Occipital lobe (tissue), 1 donor: ENCODE data around the gene ZNF304. TPM values are rescaled to one million over a fixed set of nuclear protein-coding genes. Genes with fewer than 3 reads are reported as not detected.

ENCODE experiments used
- total RNA-seq: library from RNA; depleted of rRNA; stranded (reverse); fragments of >200 nt; gene quantifications from one replicate; pipeline ENCODE4 v1.2.3, GENCODE V29; 2014

ZNF304 gene
- total RNA-seq, 1 donor from 2014 or later = 22.1 TPM

Other genes with a start within 250 kb of the ZNF304 start
- not detected for gene USP29, start 231.3 kb upstream of the ZNF304 start, total RNA-seq
- not detected for gene ZIM3, start 206.1 kb upstream of the ZNF304 start, total RNA-seq
- not detected for gene DUXA, start 183.8 kb upstream of the ZNF304 start, total RNA-seq
- 27.5 TPM for gene ZNF264, start 159.8 kb upstream of the ZNF304 start, total RNA-seq
- gene AURKC, start 120.2 kb upstream of the ZNF304 start, total RNA-seq = 1.1 TPM
- gene ZNF805, start 110.6 kb upstream of the ZNF304 start, total RNA-seq = 34.2 TPM
- gene ZNF460, start 70.8 kb upstream of the ZNF304 start, total RNA-seq = 155 TPM
- gene ZNF543, start 30.8 kb upstream of the ZNF304 start, total RNA-seq = 40.7 TPM
- gene TRAPPC2B, start 12.3 kb downstream of the ZNF304 start, total RNA-seq = 26.2 TPM
- gene ZNF547, start 12.3 kb downstream of the ZNF304 start, total RNA-seq = 11.2 TPM
- gene ZNF548, start 38.6 kb downstream of the ZNF304 start, total RNA-seq = 49.1 TPM
- 31.7 TPM for gene ZNF17, start 59.9 kb downstream of the ZNF304 start, total RNA-seq
- 37.1 TPM for gene ZNF749, start 84.1 kb downstream of the ZNF304 start, total RNA-seq
- 5.0 TPM for gene VN1R1, start 105.9 kb downstream of the ZNF304 start, total RNA-seq
- 73.9 TPM for gene ZNF772, start 126.3 kb downstream of the ZNF304 start, total RNA-seq
- 32.1 TPM for gene ZNF419, start 136.5 kb downstream of the ZNF304 start, total RNA-seq
- 26.4 TPM for gene ZNF773, start 148.7 kb downstream of the ZNF304 start, total RNA-seq
- 18.7 TPM for gene ZNF549, start 176.1 kb downstream of the ZNF304 start, total RNA-seq
- gene ZNF550, start 208.6 kb downstream of the ZNF304 start, total RNA-seq = 12.8 TPM
- 15.1 TPM for gene ZNF416, start 227.6 kb downstream of the ZNF304 start, total RNA-seq
- gene ZIK1, start 232.9 kb downstream of the ZNF304 start, total RNA-seq = 33.7 TPM
- 3.6 TPM for gene ZNF530, start 248.6 kb downstream of the ZNF304 start, total RNA-seq